Naive thymus-derived CD8-positive, alpha-beta T cell (primary cell): ENCODE results near the gene TUBA1A. TPM values are rescaled to one million over a fixed set of nuclear protein-coding genes. Genes with fewer than 3 reads are reported as not detected.
"Not testable (repeated sequence)": the region's sequence is repeated elsewhere in the genome, so short reads cannot be mapped to it uniquely, and the experiment has no call there.

ENCODE experiments used
- ATAC-seq, 2 donors: fragments of 150-1000 bp; cut with Tn5 transposase in 1 of 2; sonication (Bioruptor Pico), chemical (Tn5 transposase) in 1 of 2; 1 replicate in 1 of 2; 2 replicates in 1 of 2; pipeline ENCODE4 v1.10.0; 2021; ENCODE audit warnings: mild to moderate bottlenecking in 2 of 2, moderate library complexity in 2 of 2
- POLR2A ChIA-PET: fragments of 350-600 bp; sonication (Branson Sonifier 250); formaldehyde crosslinking; loops from one replicate; lab custom pipeline; 2021; ENCODE audit warnings: antibody characterized with exemption; lab: Charles Lee
- DNase-seq, 10 donors: peaks; one replicate each; pipeline versions ENCODE4 v3.0.0 to v3.0.0-alpha.2; 2020 to 2022
- H3K27ac Mint-ChIP-seq, 10 donors: one replicate each; pipeline ENCODE4 v1.8.0; 2020 to 2022; ENCODE audit warnings: mild to moderate bottlenecking in 10 of 10, mixed read lengths in 10 of 10, moderate library complexity in 4 of 10, inconsistent platforms in 1 of 10
- H3K27me3 Mint-ChIP-seq, 5 donors: one replicate each; pipeline ENCODE4 v1.8.0; 2021 to 2022; ENCODE audit warnings: mixed read lengths in 5 of 5
- H3K36me3 Mint-ChIP-seq, 3 donors: one replicate each; pipeline ENCODE4 v1.8.0; 2020 to 2022; ENCODE audit warnings: mixed read lengths in 3 of 3, mild to moderate bottlenecking in 2 of 3, inconsistent platforms in 1 of 3
- H3K4me1 Mint-ChIP-seq, 4 donors: one replicate each; pipeline ENCODE4 v1.8.0; 2021 to 2022; ENCODE audit warnings: mixed read lengths in 4 of 4
- H3K4me3 Mint-ChIP-seq, 10 donors: one replicate each; pipeline ENCODE4 v1.8.0; 2020 to 2022; ENCODE audit warnings: mild to moderate bottlenecking in 10 of 10, mixed read lengths in 10 of 10, moderate library complexity in 6 of 10, inconsistent platforms in 1 of 10
- H3K9me3 Mint-ChIP-seq, 9 donors: one replicate each; pipeline ENCODE4 v1.8.0; 2020 to 2022; ENCODE audit warnings: mixed read lengths in 9 of 9, mild to moderate bottlenecking in 3 of 9, inconsistent platforms in 1 of 9, moderate library complexity in 1 of 9
- polyA plus RNA-seq, 3 donors: library from polyadenylated mRNA; unstranded; fragments of 300-500 nt; fragmentation: Illumina TruSeq; gene quantifications; one replicate each; pipeline ENCODE4 v1.2.3, GENCODE V29; 2021
- total RNA-seq, 8 experiments: library from RNA in 2 of 8; stranded (reverse) in 2 of 8; gene quantifications; one replicate each; pipeline ENCODE4 v1.2.3 and lab custom pipeline; 2021 to 2026

Gene TUBA1A
- total and polyA plus RNA-seq, 5 experiments from 2014 or later, result 93.5 to 168 (median 139) TPM

DNA sequence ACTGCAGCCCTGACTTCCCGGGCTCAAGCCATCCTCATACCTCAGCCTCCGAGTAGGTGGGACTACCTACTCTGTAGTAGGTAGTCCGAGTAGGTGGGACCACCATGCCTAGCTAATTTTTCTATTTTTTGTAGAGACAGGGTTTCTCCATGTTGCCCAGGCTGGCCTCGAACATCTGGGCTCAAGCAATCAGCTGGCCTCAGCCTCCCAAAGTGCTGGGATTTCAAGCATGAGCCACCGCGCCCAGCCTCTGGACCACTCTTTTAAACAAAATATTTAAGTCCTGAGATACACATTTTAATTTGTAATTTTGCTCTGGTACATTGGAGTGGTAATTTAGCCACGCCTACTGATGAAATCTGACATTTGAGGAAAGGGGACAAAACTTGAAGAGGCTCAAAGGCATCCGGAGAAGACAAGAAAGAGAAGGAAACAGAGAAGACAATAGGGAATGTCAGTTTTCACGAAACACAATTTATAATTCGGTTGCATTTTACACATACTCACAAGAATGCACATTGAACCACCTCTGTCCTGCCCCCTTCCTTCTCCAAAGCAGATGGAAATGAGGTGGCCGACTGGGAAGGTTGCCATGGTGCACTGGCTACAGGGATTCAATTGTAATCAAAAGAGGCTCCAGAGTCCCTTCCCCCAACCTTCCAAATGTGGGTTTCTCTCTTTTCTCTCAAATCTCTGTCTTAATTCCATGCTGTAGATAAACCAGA lies 9.7 kb upstream of the TUBA1A start:
- DNase-seq, result no peak
- Mint-ChIP-seq H3K36me3 (no peaks in the 10 kb centered on the region), H3K9me3 (no peaks in the 10 kb centered on the region), H3K4me3 (no peak overlapping the region), H3K27ac (no peak overlapping the region), H3K4me1 (peaks cover 6 to 20% (median 10%) of the 10 kb centered on the region in 4 donors), H3K27me3 (no peaks in the 10 kb centered on the region)
- no peak for ATAC-seq
- POLR2A ChIA-PET, result interaction anchor here (0.6 to 0.7 kb wide), 2 partner anchors 11 to 426 kb away, joined by 3 to 4 read pairs; no protein-coding TSS in a partner anchor

DNA sequence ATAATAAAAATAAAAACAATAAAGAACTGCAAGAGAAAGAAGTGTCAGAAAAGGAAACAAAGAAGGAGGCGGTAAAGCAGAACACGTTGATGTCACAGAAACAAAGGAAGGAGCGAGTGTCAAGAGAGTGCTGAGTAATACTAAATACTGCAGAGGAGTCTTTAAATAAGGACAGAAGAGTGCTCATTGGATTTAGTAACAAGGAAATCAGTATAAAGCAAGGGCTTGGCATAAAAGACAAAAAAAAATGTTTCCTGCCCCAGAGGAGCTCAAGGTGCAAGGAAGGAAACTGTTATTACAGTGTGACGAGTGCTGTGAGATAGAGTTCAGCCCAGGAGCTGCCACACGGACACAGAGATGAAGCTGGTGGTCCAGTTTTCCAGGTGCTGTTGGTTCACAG lies 8.4 kb upstream of the TUBA1A start:
- no peak for ATAC-seq
- H3K36me3 Mint-ChIP-seq, result no peaks in the 10 kb centered on the region
- H3K27me3 Mint-ChIP-seq, result no peaks in the 10 kb centered on the region
- no peak overlapping the region for H3K4me3 Mint-ChIP-seq
- peaks cover 7 to 20% (median 10%) of the 10 kb centered on the region in 4 donors for H3K4me1 Mint-ChIP-seq
- DNase-seq, result no peak
- H3K9me3 Mint-ChIP-seq, result no peaks in the 10 kb centered on the region
- POLR2A ChIA-PET, result interaction anchor here (0.9 to 1.9 kb wide), 2 partner anchors 9 to 67 kb away, joined by 3 to 6 read pairs; partner anchors contain the start of genes TUBA1A and TUBA1B
- H3K27ac Mint-ChIP-seq, result peak overlapping the region in 3 of 10 donors; percentile 0 to 55 (median 48)

DNA sequence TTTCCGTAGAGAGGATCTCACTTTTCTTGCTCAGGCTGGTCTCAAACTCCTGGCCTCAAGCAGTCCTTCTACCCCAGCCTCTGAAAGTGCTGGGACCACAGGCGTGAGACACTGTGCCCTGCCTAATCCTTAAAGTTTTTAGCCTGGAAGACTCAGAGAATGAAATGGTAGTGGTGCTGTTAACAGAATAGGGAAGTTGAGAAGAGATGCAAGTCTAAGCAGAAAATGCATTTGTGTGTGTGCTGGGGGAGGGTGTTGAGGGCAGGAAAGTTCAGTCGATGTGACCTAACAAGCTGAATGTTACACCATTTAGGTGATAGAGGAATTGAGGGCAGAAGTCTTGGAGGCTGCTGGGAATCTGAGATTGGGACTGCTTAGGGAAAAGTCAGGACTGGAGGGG lies 6.9 kb upstream of the TUBA1A start:
- Mint-ChIP-seq H3K27ac (peak overlapping the region in 3 of 10 donors; percentile 27 to 79 (median 68)), H3K36me3 (no peaks in the 10 kb centered on the region), H3K4me3 (no peak overlapping the region), H3K4me1 (peaks cover 0 to 5% (median 1%) of the 10 kb centered on the region in 4 donors), H3K27me3 (no peaks in the 10 kb centered on the region), H3K9me3 (no peaks in the 10 kb centered on the region)
- POLR2A ChIA-PET, result interaction anchor here (1.9 kb wide), 1 partner anchor 65 kb away, joined by 6 read pairs; the partner anchor contains the start of gene TUBA1B
- no peak for DNase-seq
- no peak for ATAC-seq

DNA sequence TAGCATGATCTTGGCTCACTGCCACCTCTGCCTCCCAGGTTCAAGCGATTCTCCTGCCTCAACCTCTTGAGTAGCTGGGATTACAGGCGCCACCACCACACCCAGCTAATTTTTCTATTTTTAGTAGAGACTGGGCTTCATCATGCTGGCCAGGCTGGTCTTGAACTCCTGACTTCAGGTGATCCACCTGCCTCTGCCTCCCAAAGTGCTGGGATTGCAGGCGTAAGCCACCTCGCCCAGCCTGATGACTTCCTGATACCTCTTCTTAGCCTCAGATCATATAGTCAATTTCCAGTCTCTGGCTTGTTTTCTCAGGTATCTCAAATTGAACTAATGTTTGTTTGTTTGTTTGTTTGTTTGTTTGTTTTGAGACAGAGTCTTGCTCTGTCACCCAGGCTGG lies 4.9 kb upstream of the TUBA1A start:
- not testable (repeated sequence) for H3K4me3 Mint-ChIP-seq

DNA sequence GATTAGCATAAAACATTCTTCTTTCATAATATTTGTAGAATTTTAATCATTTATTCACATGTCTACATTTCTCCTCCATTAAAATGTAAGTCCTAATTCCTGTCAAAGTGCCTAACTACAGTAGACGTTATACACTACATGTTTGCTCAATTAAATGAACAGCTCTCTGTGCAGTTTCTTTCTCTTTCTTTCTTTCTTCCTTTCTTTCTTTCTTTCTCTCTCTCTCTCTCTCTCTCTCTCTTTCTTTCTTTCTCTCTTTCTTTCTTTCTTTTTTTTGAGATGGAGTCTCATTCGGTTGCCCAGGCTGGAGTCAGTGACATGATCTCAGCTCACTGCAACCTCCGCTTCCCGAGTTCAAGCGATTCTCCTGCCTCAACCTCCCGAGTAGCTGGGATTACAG lies 2.6 kb upstream of the TUBA1A start:
- POLR2A ChIA-PET, result interaction anchor here (5.9 kb wide), 1 partner anchor 60 kb away, joined by 220 read pairs; the partner anchor contains the start of gene TUBA1B
- Mint-ChIP-seq H3K4me1 (peaks cover 10 to 27% (median 13%) of the 10 kb centered on the region in 4 donors), H3K27ac (peak overlapping the region in 3 of 10 donors; percentile 67 to 88 (median 80))
- H3K9me3 Mint-ChIP-seq, DNase-seq, H3K36me3 Mint-ChIP-seq, H3K4me3 Mint-ChIP-seq, H3K27me3 Mint-ChIP-seq, ATAC-seq: not testable (repeated sequence)

More for the DNA sequence above, 4.9 kb upstream of the TUBA1A start:
- Mint-ChIP-seq H3K4me1 (peaks cover 0 to 14% (median 4%) of the 10 kb centered on the region in 4 donors), H3K27ac (peak overlapping the region in 1 of 10 donors; percentile 15)
- POLR2A ChIA-PET, DNase-seq, ATAC-seq, H3K9me3 Mint-ChIP-seq, H3K27me3 Mint-ChIP-seq, H3K36me3 Mint-ChIP-seq: not testable (repeated sequence)

DNA sequence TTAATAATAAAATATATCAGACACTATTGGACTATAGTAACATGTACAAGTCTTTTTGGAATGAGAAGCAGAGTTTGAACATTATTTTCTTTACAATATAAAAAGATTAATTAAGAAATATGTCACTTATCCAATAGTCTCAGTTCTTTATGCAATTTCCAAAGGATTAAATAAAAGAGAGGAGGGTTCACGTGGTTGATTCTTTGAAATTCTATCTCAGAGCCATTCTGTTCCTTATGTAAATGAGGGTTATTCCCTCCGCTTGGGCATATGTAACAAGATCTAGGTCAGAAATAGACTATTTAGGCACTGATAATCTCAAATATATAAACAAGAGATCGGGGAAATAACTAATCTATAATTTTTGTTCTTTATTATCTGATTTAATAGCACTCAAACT lies 2.1 kb upstream of the TUBA1A start:
- Mint-ChIP-seq H3K27ac (peak overlapping the region in 1 of 10 donors; percentile 34), H3K4me1 (peaks cover 10 to 29% (median 14%) of the 10 kb centered on the region in 4 donors), H3K27me3 (no peaks in the 10 kb centered on the region), H3K4me3 (no peak overlapping the region), H3K36me3 (peaks cover 0 to 11% (median 3%) of the 10 kb centered on the region in 3 donors), H3K9me3 (no peaks in the 10 kb centered on the region)
- DNase-seq, result no peak
- ATAC-seq, result no peak
- POLR2A ChIA-PET, result interaction anchor here (4.0 to 5.9 kb wide), 2 partner anchors 43 to 59 kb away, joined by 47 to 220 read pairs; partner anchors contain the start of gene TUBA1B

DNA sequence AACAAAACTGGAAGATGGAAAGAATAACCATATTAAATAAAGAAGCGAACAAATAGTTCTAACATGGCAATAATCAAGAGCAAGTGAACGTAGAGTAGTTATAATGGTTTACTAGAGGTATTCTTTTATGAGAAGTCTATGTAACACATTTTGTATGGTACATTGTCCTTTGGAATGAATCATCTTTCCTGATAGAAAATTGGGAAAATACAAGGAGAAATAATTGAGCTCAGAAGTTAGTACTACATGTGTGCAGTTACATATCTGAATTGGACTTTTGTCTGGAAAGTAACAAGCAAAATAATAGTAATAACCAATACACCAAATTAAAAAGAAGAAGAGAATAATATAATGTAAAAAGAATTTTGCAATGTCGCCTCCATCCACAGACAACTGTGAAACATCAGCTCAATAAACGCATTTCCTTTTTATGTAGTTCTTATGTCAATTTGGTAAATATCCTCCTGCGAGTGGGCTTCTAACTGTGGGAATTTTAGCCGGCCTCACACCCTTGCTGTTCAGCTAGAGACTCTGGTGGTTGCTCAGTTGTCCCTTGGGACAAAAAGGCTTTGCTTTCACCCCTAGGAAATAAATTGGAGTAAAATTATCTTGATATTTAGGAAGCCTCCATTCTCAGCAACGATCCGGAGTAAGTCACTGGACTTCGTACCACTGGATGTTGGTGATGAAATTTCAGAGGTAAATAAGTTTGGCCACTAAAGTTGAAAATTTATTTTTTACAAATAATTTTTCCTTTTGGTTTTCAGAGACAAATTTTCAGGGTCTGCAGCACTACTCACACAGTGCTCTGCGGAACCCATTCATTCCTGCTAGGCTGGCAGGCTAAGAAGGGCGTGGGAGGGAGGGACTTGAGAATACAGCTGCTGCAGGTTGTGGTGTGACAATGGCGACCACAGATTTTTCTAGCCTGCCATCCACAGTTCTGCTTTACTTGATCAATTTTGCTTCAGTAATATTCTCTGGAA lies 1.1 kb upstream of the TUBA1A start:
- no peaks in the 10 kb centered on the region for H3K27me3 Mint-ChIP-seq
- no peak for DNase-seq
- peak overlapping the region; percentile 87 to 100 (median 99) for H3K27ac Mint-ChIP-seq
- H3K4me1 Mint-ChIP-seq, result peaks cover 11 to 28% (median 19%) of the 10 kb centered on the region in 4 donors
- POLR2A ChIA-PET, result interaction anchor here (0.7 to 5.9 kb wide), 9 partner anchors 11 to 922 kb away, joined by 3 to 220 read pairs (median 3); partner anchors contain the start of genes COX14, LMBR1L and TUBA1B
- H3K4me3 Mint-ChIP-seq, result peak overlapping the region in 9 of 10 donors; percentile 15 to 99 (median 93)
- ATAC-seq, result no peak
- H3K36me3 Mint-ChIP-seq, result peaks cover under 1 to 21% (median 10%) of the 10 kb centered on the region in 3 donors
- no peaks in the 10 kb centered on the region for H3K9me3 Mint-ChIP-seq

DNA sequence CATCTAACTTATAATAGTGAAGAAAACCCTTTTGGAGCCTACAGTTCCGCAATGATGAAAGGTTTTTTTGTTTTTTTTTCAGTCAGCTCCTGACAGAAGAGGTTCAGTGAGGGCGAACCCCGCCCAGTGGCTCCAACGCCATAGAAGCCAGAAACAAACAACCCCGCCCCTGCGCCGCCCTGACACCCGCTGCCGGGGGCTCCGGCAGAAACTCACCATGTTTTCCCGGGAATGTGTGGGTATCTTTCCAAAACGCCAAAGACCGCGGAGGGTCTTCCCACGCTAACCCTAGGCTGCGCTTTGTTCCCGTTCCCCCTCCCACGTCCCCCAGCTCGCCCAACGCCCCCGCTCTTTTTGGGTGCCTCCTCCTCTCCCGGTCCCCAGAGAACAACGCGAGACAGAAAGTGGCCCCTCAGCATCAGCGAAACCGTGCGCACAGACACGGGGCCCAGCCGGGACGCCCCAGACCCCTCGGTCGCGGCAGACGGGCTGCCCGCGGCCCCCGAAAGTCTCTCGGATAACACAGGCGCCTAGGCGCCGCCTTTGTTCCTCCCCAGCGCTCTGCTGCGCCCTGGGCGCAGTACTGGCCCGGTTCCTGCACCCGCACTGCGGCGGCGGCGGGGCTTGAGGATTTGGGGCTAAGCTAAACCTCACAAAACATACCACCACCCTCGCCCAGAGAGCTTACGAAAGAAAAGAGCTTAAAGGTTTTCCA lies 522 bp downstream of the TUBA1A start:
- ATAC-seq, result peak; percentile 48 to 50
- POLR2A ChIA-PET, result interaction anchor here (0.6 to 5.9 kb wide), 44 partner anchors 8 to 1999 kb away, joined by 3 to 220 read pairs (median 4); partner anchors contain the start of genes ARF3, CCNT1, COX14 and FKBP11
- Mint-ChIP-seq H3K4me1 (peaks cover 14 to 34% (median 25%) of the 10 kb centered on the region in 4 donors), H3K27me3 (no peaks in the 10 kb centered on the region), H3K36me3 (peaks cover 4 to 35% (median 17%) of the 10 kb centered on the region in 3 donors), H3K27ac (peak overlapping the region; percentile 97 to 100 (median 99)), H3K4me3 (peak overlapping the region; percentile 91 to 99 (median 96)), H3K9me3 (no peaks in the 10 kb centered on the region)
- peak; percentile 68 to 93 (median 85) for DNase-seq

DNA sequence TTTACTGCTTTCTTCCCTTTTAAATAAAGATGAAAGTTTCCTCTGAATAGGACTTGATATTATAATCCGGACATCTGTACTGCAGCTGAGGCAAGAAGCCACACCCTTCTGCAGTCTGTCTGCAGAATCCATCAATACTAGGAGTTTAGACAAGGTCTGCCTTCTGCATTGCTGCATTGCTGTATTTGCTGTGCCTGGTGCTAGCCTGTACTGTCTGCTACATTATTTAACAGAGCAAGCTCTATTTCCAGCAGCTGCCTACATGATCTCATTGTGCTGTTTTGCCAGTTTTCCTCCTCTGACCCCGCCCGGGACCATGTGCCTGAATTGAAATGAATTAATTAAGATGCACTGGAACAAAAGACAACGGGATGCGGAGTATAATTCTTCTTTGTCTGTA lies 1.7 kb downstream of the TUBA1A start:
- H3K9me3 Mint-ChIP-seq, result no peaks in the 10 kb centered on the region

DNA sequence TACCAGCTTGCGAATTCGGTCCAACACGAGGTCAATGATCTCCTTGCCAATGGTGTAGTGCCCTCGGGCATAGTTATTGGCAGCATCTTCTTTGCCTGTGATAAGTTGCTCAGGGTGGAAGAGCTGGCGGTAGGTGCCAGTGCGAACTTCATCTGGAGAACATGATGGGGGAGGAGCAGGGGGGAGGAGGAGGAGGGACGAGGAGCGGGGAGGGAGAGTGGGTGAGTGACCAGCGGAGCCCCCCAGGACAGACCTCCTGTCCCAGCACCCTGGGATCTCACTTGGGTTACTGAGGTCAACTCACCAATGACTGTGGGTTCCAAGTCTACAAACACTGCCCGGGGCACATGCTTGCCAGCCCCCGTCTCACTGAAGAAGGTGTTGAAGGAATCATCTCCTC lies 2.6 kb downstream of the TUBA1A start:
- not testable (repeated sequence) for ATAC-seq, H3K27me3 Mint-ChIP-seq, H3K9me3 Mint-ChIP-seq
- H3K4me3 Mint-ChIP-seq, result peak overlapping the region in 9 of 10 donors; percentile 9 to 76 (median 22)
- H3K36me3 Mint-ChIP-seq, result peaks cover 4 to 35% (median 17%) of the 10 kb centered on the region in 3 donors
- peak in 3 of 10 donors; percentile 11 to 20 (median 19) for DNase-seq
- peaks cover 12 to 36% (median 25%) of the 10 kb centered on the region in 4 donors for H3K4me1 Mint-ChIP-seq
- peak overlapping the region in 7 of 10 donors; percentile 46 to 99 (median 67) for H3K27ac Mint-ChIP-seq
- POLR2A ChIA-PET, result interaction anchor here (5.9 kb wide), 1 partner anchor 55 kb away, joined by 220 read pairs; the partner anchor contains the start of gene TUBA1B

More for the DNA sequence above, 1.7 kb downstream of the TUBA1A start:
- peaks cover 4 to 35% (median 17%) of the 10 kb centered on the region in 3 donors for H3K36me3 Mint-ChIP-seq
- H3K4me3 Mint-ChIP-seq, result peak overlapping the region; percentile 18 to 99 (median 92)
- POLR2A ChIA-PET, result interaction anchor here (0.6 to 5.9 kb wide), 5 partner anchors 11 to 261 kb away, joined by 3 to 220 read pairs (median 14); partner anchors contain the start of genes RHEBL1 and TUBA1B
- H3K27me3 Mint-ChIP-seq, result no peaks in the 10 kb centered on the region
- peak overlapping the region in 9 of 10 donors; percentile 57 to 100 (median 97) for H3K27ac Mint-ChIP-seq
- peaks cover 12 to 36% (median 25%) of the 10 kb centered on the region in 4 donors for H3K4me1 Mint-ChIP-seq
- ATAC-seq (no peak), DNase-seq (peak in 4 of 10 donors; percentile 7 to 47 (median 30))

DNA sequence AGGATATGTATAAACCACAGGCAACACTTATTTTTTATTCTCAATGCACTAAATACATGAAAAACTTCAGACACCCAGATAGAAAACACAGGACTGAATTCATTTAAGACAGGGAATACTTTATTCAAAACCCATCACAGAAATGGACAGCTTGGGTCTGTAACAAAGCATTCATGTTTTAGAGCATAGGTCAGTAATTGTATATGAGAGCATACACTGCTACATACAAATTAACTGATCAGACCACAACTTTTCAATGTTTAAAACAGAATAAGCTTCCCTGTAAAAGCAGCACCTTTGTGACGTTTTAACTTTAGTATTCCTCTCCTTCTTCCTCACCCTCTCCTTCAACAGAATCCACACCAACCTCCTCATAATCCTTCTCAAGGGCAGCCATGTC lies 4.2 kb downstream of the TUBA1A start:
- Mint-ChIP-seq H3K4me3 (peak overlapping the region in 3 of 10 donors; percentile 0 to 81 (median 41)), H3K27ac (peak overlapping the region in 8 of 10 donors; percentile 53 to 99 (median 71)), H3K4me1 (peaks cover 11 to 35% (median 24%) of the 10 kb centered on the region in 4 donors), H3K36me3 (peaks cover 4 to 35% (median 17%) of the 10 kb centered on the region in 3 donors)
- POLR2A ChIA-PET, result interaction anchor here (0.7 to 3.8 kb wide), 2 partner anchors 54 to 557 kb away, joined by 4 to 14 read pairs; partner anchors contain the start of genes TMBIM6 and TUBA1B
- H3K27me3 Mint-ChIP-seq, ATAC-seq, H3K9me3 Mint-ChIP-seq: not testable (repeated sequence)
- peak in 1 of 10 donors; percentile 16 for DNase-seq
